Fibroblast of skin of left biceps (primary cell): ENCODE results near the gene EMILIN1.
"Not testable (repeated sequence)": the region's sequence is repeated elsewhere in the genome, so short reads cannot be mapped to it uniquely, and the experiment has no call there.

ENCODE experiments used
- DNase-seq, 2 experiments: peaks; one replicate each; pipeline ENCODE4 v3.0.0-alpha.2; 2013; ENCODE audit warnings: low read depth in 2 of 2

The EMILIN1 gene

DNA sequence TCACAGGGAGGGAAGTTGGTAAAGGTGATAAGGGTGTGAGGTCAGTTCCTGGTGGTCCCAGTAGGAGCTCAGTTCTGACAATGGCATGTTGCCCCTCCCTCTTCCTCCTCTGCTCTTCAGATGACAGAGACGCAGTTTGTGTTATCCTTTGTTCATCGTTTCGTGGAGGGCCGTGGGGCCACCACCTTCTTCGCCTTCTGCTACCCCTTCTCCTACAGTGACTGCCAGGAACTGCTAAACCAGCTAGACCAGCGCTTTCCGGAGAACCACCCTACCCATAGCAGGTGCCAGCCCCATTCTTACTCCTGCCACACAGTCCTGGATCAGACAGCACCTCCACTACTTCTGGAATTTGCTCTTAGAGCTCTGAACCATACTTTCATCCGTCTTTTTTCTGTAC is 24.6 kb upstream of the EMILIN1 start:
- DNase-seq: no peak

DNA sequence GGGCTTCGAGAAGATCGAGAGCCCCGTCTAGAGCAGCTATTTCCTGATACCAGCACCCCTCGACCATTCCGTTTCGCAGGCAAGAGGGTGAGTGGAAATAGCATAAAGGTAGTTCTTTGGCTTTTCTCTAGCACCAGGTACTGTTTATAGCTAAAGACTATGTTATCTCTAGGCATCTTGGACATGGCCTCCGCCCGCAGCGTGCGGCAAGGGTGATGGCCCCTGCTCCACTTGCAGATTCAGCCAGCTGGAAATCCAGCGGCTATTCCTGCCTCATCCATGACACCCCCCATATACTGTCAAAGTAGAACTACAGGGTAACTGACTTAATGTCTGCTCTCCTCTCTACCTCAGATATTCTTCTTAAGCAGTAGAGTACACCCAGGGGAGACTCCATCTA is 23.7 kb upstream of the EMILIN1 start:
- DNase-seq: no peak

DNA sequence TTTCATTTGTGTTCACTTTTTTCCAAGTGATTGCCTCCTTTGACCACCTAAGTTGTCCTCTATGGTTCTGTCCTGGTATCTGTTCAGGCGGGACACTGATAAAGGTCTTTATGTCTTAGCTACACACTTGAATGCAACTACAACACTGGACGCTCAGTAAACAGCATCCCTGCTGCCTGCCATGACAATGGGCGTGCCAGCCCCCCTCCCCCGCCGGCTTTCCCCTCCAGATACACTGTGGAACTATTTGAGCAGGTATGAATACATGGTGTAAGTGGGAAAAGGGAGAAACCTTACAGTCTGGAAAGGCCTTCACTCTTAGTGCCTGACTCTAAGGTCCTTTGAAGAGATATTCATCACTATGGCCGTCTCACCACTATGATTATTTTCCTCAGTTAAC is 21.2 kb upstream of the EMILIN1 start:
- DNase-seq: no peak

DNA sequence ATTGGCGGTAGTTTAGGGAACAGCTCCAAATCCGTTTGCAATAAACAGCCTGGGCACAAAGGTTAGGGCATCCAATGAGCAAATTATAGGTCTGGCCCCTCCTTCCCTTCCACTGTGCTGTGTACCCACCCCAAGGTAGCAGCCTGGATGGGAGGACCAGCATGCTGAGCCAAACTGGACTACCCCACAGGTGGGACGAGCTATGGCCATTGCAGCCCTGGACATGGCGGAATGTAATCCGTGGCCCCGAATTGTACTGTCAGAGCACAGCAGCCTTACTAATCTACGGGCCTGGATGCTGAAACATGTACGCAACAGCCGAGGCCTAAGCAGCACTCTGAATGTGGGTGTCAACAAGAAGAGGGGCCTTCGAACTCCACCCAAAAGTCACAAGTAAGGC is 20.2 kb upstream of the EMILIN1 start:
- no peak for DNase-seq

DNA sequence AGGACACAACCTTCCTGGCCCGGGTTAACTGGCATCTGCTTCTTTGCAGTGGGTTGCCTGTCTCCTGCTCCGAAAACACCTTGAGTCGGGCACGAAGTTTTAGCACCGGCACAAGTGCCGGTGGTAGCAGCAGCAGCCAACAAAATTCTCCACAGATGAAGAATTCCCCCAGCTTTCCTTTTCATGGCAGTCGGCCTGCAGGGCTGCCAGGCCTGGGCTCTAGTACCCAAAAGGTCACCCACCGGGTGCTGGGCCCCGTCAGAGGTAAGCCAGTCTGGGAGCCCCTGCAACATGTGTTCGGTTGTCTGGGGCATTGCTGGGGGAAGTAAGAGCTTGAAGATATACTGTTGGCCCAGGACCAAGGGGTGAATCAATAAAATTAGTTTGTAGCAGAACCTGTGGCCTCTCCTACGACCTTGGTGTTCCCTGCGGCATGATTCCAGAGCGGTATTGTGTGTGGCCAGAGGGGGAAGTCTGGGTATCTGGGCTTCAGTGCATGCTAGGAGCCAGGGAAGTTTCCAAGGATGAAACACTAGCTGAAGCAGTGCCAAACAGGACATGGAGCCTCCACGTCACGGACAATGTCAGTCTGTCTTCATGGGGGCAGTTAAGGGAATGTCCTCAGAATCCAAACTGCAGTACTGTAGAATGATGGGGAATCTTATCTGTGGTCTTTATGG is 19.1 kb upstream of the EMILIN1 start:
- DNase-seq: no peak

DNA sequence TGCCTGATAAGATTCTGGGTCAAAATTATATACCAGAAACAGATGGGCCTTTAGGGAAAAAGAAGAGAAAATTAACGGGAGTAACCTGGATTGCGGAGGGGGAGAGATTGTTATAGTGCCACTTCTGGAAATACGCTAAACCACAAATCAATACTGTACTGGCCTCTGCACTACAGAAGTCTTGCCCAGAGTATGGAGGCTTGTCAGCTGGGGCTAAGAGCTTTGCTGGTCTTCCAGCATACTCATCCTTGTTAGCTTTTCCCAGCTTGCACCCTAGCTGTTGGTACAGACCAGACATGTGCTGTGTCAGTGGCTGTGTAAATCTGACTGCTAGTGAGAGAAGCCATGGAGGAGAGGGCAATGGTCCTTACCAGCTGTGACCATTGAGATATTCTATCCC is 18.1 kb upstream of the EMILIN1 start:
- DNase-seq: no peak

DNA sequence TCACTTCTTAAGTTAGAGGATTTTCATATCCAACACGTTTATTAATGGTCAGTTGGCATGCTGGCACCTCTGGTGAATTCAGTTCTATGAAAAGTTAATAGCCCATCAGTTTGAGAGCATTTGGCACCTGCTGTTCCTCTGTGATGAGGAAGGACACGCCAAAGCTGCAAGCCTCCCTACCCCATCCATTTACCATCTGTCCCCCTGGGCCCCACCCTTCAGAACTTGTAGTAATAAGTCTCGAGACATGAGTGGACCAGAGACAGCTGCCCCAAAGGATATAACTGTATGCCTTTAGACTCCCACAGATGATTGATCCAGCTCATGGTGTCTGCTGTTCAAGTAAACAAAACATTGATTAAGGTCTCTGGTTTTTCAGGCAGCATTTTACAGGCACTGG is 13.3 kb upstream of the EMILIN1 start:
- no peak for DNase-seq

DNA sequence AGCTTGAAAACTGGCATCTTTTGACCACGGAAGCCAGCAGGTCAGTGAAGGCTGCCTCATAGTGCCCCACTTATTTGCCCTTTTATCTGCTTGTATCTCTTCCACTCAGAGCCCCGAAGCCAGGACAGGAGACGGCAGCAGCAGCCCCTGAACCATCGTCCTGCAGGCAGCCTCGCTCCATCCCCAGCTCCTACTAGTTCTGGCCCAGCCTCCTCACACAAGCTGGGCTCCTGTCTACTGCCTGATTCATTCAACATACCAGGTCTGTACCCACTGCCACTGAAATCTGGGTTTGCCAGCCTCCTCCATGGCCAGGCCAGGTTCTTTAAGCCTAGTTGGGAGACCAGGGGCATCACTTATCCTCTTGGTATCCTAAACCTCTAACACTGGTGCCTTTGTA is 11.0 kb upstream of the EMILIN1 start:
- DNase-seq: no peak

DNA sequence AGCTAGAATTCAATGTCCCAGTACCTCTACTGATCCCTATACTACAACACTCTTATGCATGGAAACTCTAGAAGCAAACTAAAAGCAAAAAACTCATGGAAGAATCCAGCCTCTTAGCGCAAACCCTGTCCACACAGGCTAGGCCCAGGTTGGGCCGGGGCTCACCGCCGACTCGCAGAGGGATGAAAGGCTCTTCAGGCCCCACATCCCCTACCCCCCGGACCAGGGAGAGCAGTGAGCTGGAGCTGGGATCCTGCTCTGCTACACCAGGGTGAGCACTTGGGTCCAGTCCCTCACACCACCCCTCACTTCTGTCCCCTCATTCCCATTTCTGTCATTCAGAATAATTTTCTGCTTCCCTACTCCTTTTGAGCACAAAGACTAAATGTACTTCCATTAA is 9.0 kb upstream of the EMILIN1 start:
- DNase-seq: no peak

DNA sequence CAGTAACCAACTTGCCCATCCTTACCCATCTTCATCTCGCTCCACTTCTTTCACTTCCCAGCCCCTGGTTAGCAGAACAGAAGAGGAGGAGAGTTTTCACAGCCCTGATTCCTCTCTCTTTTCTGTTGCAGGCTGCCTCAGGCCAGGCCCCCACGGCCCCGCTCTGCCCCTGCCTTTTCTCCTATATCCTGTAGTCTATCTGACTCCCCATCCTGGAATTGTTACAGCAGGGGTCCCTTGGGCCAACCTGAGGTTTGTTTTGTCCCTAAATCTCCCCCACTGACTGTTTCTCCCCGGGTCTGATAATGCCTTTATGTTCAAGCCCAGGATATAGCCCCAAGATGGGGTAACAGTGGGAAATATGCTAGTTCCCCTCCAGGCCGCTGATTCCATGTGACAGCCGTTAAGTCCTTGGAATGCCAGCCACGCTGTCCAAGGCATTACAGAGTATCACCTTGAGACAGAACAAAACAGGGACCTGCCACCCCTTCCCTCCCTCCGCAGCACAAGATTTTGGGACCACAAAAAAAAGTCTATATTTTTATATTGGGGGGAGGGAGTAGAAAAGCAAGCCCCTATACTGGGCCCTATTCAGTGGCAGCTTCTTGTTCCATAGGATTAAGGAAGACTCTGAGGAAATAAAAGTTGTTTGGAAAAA is 8.3 kb upstream of the EMILIN1 start:
- DNase-seq: no peak

DNA sequence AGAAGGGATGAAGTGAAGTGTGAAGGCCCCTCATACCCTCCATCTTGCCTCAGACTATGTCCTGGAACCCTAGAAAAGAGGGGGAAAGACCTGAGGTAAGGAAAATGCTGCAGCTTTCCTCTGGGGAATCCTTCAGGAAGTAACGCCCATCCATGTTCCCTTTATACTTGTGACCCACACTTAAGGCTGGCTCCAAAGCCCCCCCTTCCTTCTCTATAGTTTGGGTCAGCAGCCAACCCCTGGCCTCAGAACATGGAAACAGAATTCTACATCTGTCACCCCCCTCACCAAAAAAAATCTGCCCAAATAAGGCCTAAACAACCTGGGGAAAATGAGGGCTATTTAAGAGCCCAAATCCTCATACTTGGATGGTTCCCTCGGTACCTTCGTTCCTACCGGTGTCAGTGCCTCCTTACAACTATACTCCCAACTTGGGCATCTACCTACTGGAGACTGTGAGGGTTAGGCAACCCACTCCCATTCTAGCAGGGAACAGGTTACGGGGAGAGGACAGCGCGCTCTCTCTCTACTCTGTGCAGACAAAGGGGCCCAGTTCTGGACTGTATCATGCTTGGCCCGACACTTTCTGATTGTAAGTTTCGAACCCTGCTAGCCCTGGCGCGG is 7.7 kb upstream of the EMILIN1 start:
- no peak for DNase-seq

DNA sequence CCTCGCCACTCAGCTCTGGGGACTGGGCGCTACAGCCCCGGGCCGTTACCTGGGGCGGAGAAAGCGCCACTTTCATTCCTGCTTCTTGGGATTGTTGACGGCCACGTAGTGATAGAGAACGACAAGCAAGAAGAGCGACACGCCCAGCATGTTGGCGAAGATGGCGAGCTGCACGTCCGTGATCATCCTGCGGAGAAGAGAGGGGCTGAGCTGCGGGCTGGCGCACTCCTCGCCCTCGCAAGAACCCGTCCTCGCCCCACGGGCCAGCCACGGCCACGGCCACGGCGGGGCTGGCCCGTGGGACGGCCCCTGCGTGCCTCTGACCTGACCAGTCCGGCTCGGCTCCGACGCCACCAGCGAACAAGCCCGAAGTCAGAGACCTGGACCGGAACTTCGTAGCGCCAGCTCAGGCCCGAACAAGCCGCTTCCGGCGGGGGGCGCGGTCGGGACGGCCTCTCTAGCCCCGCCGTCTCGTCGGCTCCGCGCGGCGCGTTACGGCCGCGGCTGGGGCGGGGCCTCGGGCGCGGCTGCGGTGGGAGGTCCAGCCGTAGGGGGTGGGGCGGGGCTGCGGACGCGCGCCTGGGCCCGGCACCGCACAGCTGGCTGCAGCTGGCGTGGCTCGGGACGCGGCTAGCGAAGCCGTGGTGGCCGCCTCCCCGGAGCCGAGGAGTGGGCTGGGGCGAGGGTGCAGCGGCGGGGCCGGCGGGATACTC is 7.0 kb upstream of the EMILIN1 start, which contains the start of gene OST4:
Gene OST4 (minus strand): TSS at position 378 of the 713 bp plus-strand sequence.
- peak; percentile 78 to 85 for DNase-seq

DNA sequence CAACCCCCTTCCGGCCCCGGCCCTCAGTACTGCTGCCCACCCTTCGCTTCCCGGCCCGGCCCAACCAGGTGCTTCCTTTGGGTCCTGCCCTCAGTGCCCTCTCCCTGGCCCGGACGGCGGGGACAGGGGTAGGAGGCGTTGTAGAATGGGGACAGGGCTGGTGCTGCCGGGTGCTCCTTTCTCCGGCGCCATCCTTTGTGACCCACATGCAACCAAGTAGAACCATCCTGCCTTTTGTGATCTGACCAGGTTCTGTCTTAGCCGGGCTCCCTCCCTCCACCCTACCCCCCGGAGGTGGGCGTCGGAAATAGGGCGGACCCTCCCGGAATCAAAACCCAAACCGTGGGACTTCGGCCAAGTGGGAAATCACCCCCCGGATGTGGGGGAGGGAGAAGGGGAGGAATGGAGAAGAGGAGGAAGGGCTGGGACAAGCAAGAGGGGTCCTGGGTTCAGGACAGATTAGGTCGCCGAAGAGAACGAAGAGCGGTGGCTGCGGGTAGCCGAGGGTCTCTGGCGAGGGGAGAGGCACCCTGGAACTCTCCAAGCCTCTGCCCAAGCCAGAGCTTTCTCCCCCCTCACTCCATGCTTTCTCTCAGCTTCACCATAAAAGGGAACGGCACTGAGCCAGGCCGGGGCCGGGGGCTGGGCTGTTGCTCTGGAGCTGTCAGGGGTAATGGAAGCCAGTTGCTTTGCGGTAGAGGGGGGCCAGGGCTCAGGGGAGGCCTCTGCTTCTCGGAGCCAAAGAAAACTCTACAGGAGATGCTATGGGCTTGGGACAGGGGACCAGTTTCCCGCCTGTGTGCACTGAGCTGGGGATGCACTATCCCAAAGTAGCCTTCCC is 6.2 kb upstream of the EMILIN1 start:
- DNase-seq: peak; percentile 82 to 84

DNA sequence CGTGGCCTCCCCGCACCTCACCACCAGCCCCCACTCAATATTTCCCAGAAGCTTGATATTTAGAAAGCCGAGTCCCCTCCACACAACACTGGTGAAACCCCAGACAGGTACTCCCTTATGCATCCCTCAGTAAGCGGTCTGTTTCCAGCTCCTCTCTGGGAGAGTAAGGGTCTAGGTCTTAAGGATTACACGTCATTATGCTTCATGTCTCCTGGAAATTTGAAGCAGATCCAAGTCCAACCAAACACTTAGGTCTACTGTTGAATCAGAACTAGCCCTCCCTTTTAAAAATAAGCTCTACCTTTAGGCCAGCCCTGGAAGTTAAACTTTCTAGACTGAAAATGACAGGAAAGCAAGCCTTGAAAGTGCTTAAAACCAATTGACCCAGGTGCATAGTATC is 5.5 kb upstream of the EMILIN1 start:
- no peak for DNase-seq

DNA sequence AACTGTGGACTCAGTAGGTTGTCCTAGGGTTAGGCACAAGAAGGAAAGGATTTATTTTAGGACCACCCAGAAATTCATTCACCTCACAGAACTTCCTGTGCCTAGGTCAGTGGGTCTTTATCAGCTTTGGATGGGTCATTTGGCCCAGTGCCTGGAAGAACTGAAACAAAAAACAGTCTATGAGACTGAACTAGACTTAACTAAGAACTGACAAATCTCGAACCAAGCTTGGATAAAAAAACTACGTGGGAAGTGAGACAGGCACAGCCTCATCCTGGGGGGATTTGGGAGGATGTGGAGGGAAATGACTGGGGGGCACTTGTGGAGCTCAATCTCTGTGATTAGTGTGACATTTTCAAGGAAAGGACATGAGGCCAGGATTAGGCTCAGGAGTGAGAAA is 4.6 kb upstream of the EMILIN1 start:
- no peak for DNase-seq

DNA sequence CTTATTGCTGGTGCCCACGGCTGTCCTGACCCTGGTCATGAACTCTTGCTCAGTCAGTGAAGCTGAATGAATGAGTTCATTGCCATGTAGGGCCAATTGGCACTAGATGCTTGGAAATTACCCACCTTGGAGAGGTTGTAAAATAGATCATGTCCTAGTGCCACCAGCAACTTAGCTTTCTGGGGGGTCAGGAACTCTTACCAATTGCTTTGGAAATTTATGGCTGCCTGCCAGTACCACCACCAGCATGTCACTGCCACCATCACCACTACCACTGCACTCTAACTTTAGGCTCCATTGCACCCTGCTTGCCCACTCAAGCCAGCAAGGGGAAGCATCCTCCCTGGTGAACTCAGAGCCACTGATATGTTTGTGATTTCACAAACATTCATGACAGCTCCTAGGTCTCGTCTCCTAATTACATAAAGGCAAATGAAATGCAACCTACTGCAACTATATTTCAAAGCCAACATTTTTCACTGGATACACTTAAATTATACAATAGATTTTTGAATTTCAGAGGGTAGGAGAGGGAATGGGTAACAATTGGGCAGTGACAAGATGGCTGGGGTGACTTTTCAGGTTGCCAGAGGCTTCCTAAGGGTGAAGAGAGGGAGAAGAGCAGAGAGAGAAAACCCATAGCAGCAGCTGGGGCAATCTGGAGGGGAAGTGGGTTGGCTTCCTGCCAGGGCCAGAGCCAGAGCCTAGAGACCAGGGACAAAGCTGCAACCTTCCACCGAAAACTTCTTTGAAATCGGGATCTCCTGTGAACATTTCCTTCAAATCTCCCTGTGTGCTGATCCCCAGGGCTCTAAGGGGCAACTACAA is 3.5 kb upstream of the EMILIN1 start:
- DNase-seq: no peak

DNA sequence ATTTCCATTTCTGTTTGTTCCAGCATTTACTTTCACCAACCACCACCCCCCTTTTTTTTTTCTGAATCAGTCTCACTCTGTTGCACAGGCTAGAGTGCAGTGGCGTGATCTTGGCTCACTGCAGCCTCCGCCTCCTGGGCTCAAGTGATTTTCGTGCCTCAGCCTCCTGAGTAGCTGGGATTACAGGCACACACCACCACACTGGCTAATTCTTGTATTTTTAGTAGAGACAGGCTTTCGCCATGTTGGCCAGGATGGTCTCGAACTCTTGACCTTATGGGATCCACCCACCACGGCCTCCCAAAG is 2.9 kb upstream of the EMILIN1 start:
- not testable (repeated sequence) for DNase-seq

DNA sequence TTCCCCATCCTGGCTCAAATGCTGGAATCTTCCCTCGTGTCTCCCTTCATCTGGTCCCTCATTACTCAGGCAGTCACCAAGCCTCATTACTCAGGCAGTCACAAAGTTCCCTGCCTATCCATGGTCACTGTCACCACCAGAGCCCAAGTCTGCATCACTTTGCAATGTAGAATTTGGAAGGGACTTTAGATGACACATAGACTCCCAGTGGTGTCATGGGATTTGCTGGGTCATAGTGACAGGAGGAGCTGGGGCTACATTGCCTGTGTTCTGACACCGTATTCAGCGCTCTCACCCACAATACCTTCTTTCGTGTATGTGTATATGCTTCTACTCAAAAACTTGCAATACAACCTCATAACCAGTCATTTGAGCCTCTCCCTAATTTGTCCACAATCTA is 2.1 kb upstream of the EMILIN1 start:
- DNase-seq: no peak

DNA sequence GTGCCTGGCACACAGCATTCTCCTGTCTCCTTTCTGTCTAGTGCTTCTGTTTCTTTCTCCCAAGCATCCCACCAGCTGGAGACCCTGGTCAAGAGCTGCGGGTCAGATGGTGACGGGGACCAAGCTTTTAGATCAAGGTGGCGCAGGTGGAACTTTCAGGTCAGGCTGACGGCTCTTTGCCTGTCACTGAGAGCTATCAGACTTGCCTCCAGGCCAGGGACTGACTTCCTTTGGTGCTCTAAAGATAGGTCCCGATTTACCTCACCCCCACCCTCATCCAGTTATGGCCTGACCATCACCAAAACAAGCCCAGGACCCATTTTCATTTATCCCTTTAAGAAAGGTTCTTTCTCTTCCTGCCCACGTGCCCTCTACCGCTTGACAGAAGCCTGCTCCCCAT is 1.2 kb upstream of the EMILIN1 start:
- DNase-seq: no peak

DNA sequence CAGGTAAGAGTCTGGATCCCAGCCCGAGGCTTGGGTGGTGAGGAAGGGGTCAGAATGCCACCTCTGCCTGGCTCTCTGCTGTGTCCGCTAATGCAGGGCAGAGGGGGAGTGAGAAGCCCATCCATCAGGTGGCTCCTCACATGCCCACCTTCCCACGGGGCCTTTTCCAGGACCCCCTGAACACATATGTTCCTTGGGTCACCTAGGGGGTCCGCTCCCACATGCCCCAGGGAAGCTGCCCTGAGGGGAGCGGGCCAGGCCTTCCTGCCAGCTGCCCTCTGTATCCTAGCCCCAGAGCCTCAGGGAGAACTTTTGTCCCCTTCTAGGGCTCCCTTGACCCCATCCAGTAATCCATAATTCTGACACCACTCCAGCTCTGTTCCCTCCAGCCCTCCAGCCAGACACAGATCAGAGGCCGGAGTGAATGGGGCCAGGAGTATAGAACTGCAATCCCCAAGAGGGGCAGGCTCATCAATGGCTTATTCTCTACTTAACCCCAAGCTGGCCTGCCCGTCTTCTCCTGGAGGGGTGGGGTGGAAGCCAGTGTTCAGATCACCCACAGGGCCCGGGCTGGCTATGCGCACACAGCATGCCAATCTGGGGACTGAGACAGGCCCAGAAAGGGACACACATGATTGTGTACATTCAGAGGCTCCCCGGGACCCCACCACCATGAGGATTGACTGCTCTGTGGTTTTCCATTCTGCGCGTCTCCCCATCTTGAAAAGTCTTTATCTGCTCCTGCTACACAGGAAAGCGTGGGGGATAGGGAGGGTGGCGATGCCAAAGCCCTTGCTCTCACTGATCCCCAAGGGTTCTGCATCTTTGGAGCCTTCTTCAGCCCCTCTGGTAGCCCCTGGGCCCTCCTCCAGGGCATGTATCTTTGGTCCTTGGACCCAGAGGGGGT is 1.1 kb downstream of the EMILIN1 start:
- DNase-seq: no peak
